GM19099 (cell line): ENCODE results near the gene CTDP1.

Source experiments
- POLR2A ChIP-seq: IDR thresholded peaks from 3 replicates; pipeline ENCODE4 v1.6.1; 2011; ENCODE audit warnings: low read depth; ENCODE audit not compliant: insufficient read length; ENCODE audit errors: extremely low read depth

Gene CTDP1

DNA sequence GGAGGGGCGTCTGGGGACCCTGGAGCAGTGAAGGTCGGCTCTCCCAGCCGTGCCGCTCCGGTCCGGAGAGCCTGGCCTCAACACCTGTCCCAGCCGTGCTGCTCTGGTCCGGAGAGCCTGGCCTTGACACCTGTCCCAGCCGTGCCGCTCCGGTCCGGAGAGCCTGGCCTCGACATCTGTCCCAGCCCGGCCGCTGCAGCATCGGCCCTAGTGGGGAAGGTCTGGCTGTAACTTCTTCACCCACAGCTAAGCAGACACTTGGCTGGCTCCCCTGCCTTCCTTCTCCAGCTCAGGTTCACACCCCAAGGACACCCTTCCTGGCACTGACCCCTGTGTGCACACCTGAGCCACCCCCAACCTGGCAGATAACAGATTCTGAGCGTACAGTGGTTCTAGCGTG, 122.7 kb downstream of the CTDP1 start:
- no peak for TF ChIP-seq POLR2A

DNA sequence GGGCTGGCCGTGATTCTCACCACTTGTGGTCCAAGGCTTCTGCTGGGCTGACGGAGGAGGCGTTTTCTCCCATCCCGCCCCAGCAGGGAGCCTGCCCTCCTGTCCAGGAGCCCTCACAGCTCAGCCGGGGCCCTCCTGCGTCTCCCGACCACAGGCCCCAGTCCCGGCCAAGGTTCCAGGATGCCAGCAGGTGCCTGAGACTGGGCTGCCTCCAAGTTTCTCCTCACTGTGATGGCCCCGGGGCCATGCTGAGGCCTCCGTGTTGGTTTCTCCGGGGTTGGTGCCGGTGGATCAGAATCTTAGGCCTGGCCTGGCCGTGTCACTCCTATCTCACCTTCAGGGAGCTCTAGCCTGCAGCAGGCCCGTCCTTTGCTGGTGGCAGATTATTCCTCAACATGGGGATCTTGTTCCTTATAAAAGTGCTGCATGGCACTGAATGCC, 124.0 kb downstream of the CTDP1 start:
- TF ChIP-seq POLR2A = no peak
